Effector memory CD8-positive, alpha-beta T cell (primary cell): Measurements from ENCODE around the gene DLG4.
"Not testable (repeated sequence)": the region's sequence is repeated elsewhere in the genome, so short reads cannot be mapped to it uniquely, and the experiment has no call there.

Experiments
- ATAC-seq: fragments of 150-1000 bp; cut with Tn5 transposase; replicated peaks from 2 replicates; pipeline ENCODE4 v1.10.0; 2021; ENCODE audit warnings: mild to moderate bottlenecking, moderate library complexity
- DNase-seq, 3 experiments: peaks; one replicate each; pipeline ENCODE4 v3.0.0; 2021
- H3K27ac Mint-ChIP-seq, 2 donors: one replicate each; pipeline ENCODE4 v1.8.0; 2022; ENCODE audit warnings: mild to moderate bottlenecking in 2 of 2, mixed read lengths in 2 of 2, moderate library complexity in 2 of 2
- H3K27me3 Mint-ChIP-seq, 2 donors: one replicate each; pipeline ENCODE4 v1.8.0; 2022; ENCODE audit warnings: mixed read lengths in 2 of 2
- H3K36me3 Mint-ChIP-seq: one replicate; pipeline ENCODE4 v1.8.0; 2022; ENCODE audit warnings: mild to moderate bottlenecking, moderate library complexity, mixed read lengths; ENCODE audit not compliant: insufficient read depth
- H3K4me1 Mint-ChIP-seq, 2 donors: one replicate each; pipeline ENCODE4 v1.8.0; 2022; ENCODE audit warnings: low read depth in 2 of 2, mixed read lengths in 2 of 2
- H3K4me3 Mint-ChIP-seq, 2 donors: one replicate each; pipeline ENCODE4 v1.8.0; 2022; ENCODE audit warnings: mild to moderate bottlenecking in 2 of 2, mixed read lengths in 2 of 2, moderate library complexity in 2 of 2
- H3K9me3 Mint-ChIP-seq, 2 donors: one replicate each; pipeline ENCODE4 v1.8.0; 2022; ENCODE audit warnings: mixed read lengths in 2 of 2

DLG4 gene

GRCh38 chr17:7191069-7191468 is 28.6 kb downstream of the DLG4 start:
- Mint-ChIP-seq H3K27me3 (no peaks in the 10 kb centered on the region), H3K27ac (peak overlapping the region in 1 of 2 donors; percentile 60), H3K9me3 (no peaks in the 10 kb centered on the region), H3K4me3 (no peak overlapping the region), H3K36me3 (peaks cover 7% of the 10 kb centered on the region), H3K4me1 (peaks cover 5% of the 10 kb centered on the region in 2 donors)
- ATAC-seq (no peak), DNase-seq (no peak)

DNA sequence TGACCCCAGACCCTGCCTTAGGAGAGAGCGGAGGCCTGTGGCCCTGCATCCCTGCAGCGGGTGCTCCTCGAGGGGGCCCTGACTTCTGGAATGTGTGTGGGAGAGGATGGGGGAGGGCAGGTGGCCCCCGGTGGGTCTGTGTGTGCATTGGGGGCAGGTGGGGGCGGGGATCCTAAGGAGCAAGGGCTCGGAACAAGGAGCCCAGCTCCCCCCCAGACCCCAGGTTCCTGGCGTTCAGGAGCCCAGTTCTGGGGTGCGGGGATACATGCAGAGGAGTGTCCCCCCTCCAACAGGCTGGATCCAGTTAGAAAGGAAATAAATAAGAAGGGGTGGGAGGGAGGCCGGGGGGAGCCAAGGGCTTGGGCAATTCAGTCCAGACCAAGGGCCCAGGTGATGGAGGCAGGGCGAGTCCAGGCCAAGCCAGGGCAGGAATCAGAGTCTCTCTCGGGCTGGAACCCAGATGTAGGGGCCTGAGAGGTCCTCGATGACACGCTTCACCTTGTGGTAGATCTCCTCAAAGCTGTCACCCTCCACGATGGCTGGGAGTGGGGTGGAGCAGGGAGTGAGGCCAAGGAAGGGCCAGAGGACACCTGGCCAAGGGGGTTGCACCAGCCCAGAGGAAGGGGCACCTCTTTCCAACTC is 29.2 kb downstream of the DLG4 start:
- Mint-ChIP-seq H3K36me3 (peaks cover 7% of the 10 kb centered on the region), H3K4me1 (peaks cover 4 to 5% of the 10 kb centered on the region in 2 donors), H3K27ac (no peak overlapping the region), H3K27me3 (no peaks in the 10 kb centered on the region), H3K9me3 (no peaks in the 10 kb centered on the region), H3K4me3 (no peak overlapping the region)
- no peak for ATAC-seq
- DNase-seq: no peak

DNA sequence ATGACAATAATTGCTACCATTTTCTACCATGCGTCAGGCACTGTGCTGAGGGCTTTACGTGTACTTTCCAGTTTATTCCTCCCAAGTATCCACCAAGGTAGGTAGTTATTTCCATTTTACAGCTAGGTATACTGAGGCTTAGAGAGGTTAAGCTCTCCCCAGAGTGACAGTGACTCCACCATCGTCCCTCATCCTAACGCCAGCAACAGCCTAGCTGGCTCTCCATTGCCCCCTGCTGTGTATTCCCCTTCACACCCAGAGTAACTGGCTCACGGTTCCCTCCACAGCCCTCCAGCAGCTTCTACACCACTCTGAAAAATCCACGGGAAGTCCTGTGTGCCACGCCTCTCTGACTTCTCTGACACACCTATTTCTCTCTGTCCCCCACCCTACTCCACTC is 33.4 kb downstream of the DLG4 start:
- ATAC-seq (no peak), DNase-seq (no peak)
- H3K4me1 Mint-ChIP-seq: peaks cover 0 to 6% of the 10 kb centered on the region in 2 donors
- no peak overlapping the region for H3K27ac Mint-ChIP-seq
- H3K36me3 Mint-ChIP-seq: peaks cover 4% of the 10 kb centered on the region
- H3K9me3 Mint-ChIP-seq: no peaks in the 10 kb centered on the region
- no peaks in the 10 kb centered on the region for H3K27me3 Mint-ChIP-seq
- no peak overlapping the region for H3K4me3 Mint-ChIP-seq

- Mint-ChIP-seq H3K9me3 (no peaks in the 10 kb centered on the region), H3K27ac (no peak overlapping the region), H3K4me1 (peaks cover 0 to 6% of the 10 kb centered on the region in 2 donors), H3K36me3 (no peaks in the 10 kb centered on the region), H3K4me3 (no peak overlapping the region), H3K27me3 (no peaks in the 10 kb centered on the region)
- DNase-seq (no peak), ATAC-seq (no peak)
Measured at GRCh38 chr17:7184647-7185046, 35.0 kb downstream of the DLG4 start.

GRCh38 chr17:7184091-7184488 is 35.5 kb downstream of the DLG4 start:
- Mint-ChIP-seq H3K36me3 (no peaks in the 10 kb centered on the region), H3K4me3 (no peak overlapping the region), H3K27ac (no peak overlapping the region), H3K4me1 (peaks cover 0 to 6% of the 10 kb centered on the region in 2 donors), H3K9me3 (no peaks in the 10 kb centered on the region), H3K27me3 (no peaks in the 10 kb centered on the region)
- DNase-seq (no peak), ATAC-seq (no peak)

- Mint-ChIP-seq H3K4me1 (peaks cover 0 to 6% of the 10 kb centered on the region in 2 donors), H3K4me3 (no peak overlapping the region), H3K27me3 (no peaks in the 10 kb centered on the region), H3K9me3 (no peaks in the 10 kb centered on the region), H3K27ac (no peak overlapping the region), H3K36me3 (no peaks in the 10 kb centered on the region)
- ATAC-seq: no peak
- DNase-seq: no peak
Measured at GRCh38 chr17:7183433-7184090, 36.1 kb downstream of the DLG4 start.

DNA sequence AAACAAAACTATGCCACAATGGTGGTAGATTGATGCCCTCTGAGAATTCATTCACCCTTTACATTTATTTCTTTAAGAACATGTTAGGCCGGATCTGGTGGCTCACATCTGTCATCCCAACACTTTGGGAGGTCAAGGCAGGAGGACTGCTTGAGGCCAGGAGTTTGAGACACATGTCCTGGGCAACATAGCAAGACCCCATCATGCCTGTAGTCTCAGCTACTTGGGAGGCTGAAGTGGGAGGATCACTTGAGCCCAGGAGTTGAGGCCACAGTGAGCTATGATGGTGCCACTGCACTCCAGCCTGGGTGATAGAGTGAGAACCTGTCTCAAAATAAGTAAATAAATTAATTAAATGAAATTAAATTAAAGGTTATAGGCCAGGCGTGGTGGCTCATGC is 37.5 kb downstream of the DLG4 start:
- H3K4me1 Mint-ChIP-seq: peaks cover 8 to 12% of the 10 kb centered on the region in 2 donors
- DNase-seq, H3K9me3 Mint-ChIP-seq, H3K27ac Mint-ChIP-seq, ATAC-seq, H3K36me3 Mint-ChIP-seq, H3K27me3 Mint-ChIP-seq, H3K4me3 Mint-ChIP-seq: not testable (repeated sequence)

DNA sequence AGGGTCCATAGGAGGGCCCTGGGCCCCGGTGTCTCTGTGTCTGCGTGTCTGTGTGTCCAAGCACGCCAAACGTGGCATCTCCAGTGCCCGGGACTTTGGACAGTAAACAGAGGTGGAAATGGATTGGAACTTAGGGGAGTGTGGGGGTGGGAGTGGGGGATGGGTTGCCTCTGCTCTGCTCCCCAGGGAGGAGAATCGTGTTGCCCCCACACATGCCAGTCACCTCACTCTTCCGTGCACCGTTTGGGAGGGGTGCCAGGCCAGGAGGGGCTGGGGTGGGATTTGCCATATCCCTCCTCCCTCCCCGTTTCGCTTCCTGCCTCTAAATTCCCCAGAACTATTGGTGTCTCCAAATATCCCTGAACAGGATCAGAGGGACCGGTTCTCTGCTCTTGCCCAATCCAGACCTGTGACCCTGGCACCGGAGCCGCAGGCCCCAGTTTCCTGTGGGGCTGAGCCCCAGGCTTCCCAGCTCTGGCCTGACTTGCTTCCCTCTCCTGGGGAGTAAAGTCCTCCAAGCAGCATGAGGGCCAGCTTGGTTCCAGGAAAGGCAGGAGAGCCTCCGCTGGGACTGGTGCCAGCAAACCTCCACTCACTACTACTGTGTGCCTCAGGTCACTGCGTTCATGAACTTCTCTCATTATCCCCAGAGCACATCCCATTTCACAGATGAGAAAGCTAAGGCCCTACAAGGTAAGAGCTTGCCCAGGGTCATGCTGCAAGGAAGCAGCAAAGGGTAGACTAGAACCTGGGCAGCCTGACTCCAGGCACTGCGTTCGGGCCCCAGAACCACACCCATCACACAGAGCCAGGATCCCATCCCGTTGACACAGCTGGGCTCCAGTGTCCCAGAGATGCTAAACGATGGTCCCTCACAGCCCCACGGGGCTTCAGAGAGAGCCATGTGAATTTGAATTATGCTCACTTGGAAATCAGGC is 40.0 kb downstream of the DLG4 start, which contains the start of gene ASGR1:
Gene ASGR1, minus strand, starts transcription at position 54 of the 938 bp plus-strand sequence. CDS start 807 bp downstream, outside the sequence.
- no peak for ATAC-seq
- H3K4me3 Mint-ChIP-seq: peak within 1 kb of the TSS; percentile 42 to 64
- H3K27ac Mint-ChIP-seq: peak within 1 kb of the TSS in 1 of 2 donors; percentile 45
- DNase-seq: no peak
- H3K36me3 Mint-ChIP-seq: no peaks in the 10 kb centered on the region
- peaks cover 9% of the 10 kb centered on the region in 2 donors for H3K27me3 Mint-ChIP-seq
- no peaks in the 10 kb centered on the region for H3K9me3 Mint-ChIP-seq
- H3K4me1 Mint-ChIP-seq: peaks cover 8% of the 10 kb centered on the region in 2 donors

DNA sequence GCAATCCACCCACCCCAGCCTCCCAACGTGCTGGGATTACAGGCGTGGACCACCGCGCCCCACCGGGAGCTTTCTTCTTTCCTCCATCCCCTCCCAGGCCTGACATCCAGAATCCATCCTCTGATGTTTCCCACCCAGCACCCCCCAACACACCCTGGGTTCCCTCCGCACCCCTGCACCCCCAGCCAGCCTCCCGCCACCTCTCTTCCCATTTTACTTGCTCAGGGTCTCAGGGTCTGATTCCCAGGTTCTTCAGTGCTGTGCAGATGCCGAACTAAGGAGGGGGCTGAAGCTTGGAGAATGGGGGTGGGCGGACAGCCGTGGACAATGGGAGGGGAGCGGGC is 40.7 kb downstream of the DLG4 start:
- Mint-ChIP-seq H3K4me1 (peaks cover 8% of the 10 kb centered on the region in 2 donors), H3K9me3 (no peaks in the 10 kb centered on the region), H3K27ac (no peak overlapping the region), H3K27me3 (peaks cover 9% of the 10 kb centered on the region in 2 donors), H3K4me3 (no peak overlapping the region), H3K36me3 (no peaks in the 10 kb centered on the region)
- ATAC-seq (no peak), DNase-seq (no peak)

- DNase-seq (no peak), ATAC-seq (no peak)
- H3K27ac Mint-ChIP-seq: peak overlapping the region in 1 of 2 donors; percentile 45
- peaks cover 9% of the 10 kb centered on the region in 2 donors for H3K27me3 Mint-ChIP-seq
- no peaks in the 10 kb centered on the region for H3K36me3 Mint-ChIP-seq
- H3K4me3 Mint-ChIP-seq: peak overlapping the region; percentile 42 to 64
- no peaks in the 10 kb centered on the region for H3K9me3 Mint-ChIP-seq
- H3K4me1 Mint-ChIP-seq: peaks cover 6 to 8% of the 10 kb centered on the region in 2 donors
Measured at GRCh38 chr17:7177954-7178477, 41.6 kb downstream of the DLG4 start.

DNA sequence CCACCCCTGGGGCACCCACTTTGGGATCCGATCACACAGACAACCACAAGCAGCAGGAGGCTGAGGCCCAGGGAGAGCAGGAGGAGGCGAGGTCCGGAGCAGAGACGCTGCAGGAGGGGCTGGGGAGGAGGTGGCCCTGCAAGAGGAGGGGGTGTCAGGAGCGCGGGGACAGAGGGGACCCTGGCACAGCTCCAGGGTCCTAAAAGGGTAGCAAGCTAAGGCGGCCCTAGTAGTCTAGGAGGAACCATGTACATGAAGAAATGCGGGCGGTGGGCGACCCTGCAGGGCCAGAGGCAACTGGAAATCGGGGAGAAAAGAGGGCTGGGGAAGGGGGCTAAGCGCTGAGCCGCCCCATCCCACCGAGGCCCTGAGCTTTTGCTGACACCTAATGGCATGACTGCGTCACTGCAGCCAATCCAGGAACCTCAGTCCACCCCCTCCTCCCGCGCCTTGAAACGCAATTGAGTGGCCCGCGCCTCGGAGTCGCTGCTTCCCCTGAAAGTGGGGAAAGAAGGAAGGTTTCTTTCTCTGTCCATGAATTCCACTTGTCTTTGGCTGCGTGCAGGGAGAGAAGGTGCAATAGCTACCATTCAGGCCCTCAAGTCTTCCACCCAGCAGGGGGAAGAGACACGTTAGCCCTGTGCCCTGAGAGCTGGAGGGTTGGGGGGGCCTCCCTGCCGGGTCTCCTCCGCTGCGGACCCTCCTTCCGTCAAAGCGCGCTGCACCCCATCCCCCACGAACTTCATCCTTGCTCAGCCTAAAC is 42.3 kb downstream of the DLG4 start:
- DNase-seq: peak; percentile 55 to 62 (median 55)
- ATAC-seq: peak; percentile 75
- Mint-ChIP-seq H3K4me3 (peak overlapping the region; percentile 42 to 64), H3K27ac (peak overlapping the region in 1 of 2 donors; percentile 45), H3K9me3 (no peaks in the 10 kb centered on the region), H3K36me3 (no peaks in the 10 kb centered on the region), H3K27me3 (peaks cover 9% of the 10 kb centered on the region in 2 donors), H3K4me1 (peaks cover 6 to 8% of the 10 kb centered on the region in 2 donors)

GRCh38 chr17:7176841-7177190 is 42.8 kb downstream of the DLG4 start:
- peaks cover 9% of the 10 kb centered on the region in 2 donors for H3K27me3 Mint-ChIP-seq
- ATAC-seq (no peak), DNase-seq (no peak)
- H3K36me3 Mint-ChIP-seq: no peaks in the 10 kb centered on the region
- H3K4me3 Mint-ChIP-seq: no peak overlapping the region
- H3K27ac Mint-ChIP-seq: no peak overlapping the region
- H3K9me3 Mint-ChIP-seq: no peaks in the 10 kb centered on the region
- H3K4me1 Mint-ChIP-seq: peaks cover 6 to 8% of the 10 kb centered on the region in 2 donors
